Activated T-cell treated with anti-CD3 and anti-CD28 coated beads for 24 hours (primary cell): ENCODE measurements around the gene KCNQ1OT1.

Experiments used
- DNase-seq: peaks from one replicate; pipeline ENCODE4 v3.0.0-alpha.2; 2020; ENCODE audit warnings: low read depth

Gene KCNQ1OT1

DNA sequence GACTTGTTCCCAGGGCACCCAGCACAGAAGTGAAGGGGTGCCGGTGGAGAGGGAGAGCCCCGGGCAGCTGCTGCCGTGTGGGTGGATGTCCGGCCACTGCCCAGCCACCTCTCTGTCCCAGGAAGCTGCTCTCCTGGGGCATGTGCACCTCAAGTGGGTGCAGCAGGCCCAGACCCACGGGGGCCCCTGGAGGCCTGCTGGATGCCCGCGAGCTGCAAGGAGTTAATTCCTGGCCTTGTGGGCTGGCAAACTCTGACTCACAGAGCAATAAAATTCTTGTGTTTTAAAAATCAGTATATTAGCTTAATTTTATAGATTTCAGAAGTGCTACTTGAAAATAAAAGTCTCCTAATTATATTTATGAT is 37.4 kb upstream of the KCNQ1OT1 start:
- no peak for DNase-seq

DNA sequence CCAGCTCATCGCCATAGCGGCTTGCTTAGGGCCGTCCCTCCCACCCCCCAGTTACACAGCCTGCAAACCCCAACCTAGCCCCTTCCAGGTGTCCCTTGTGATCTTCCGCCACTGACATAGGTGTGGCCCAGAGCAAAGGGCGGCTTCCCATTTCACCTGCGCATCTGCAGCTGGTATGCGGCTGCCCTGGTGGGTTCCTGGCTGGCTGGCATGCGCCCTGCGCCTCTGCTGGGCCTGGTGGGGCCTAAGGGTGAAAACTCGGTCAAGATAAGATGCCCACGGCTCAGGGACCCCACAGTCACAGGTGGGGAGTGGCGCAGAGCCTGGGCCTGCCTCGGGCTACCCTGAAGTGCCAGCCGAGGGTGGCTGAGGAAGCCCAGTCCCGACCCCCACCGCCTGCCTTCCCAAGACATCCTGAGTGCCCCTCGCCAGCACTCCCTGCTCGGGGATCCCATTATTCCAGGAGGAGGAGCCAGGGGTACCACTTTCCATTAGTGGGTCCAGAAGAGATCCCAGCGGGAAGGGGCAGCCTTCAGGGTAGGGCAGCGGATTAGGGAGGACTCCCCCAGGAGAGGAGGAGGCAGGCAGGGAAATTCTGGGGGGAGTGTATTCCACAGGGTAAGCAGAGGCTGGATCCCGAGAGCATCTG is 36.9 kb upstream of the KCNQ1OT1 start:
- DNase-seq = no peak

DNA sequence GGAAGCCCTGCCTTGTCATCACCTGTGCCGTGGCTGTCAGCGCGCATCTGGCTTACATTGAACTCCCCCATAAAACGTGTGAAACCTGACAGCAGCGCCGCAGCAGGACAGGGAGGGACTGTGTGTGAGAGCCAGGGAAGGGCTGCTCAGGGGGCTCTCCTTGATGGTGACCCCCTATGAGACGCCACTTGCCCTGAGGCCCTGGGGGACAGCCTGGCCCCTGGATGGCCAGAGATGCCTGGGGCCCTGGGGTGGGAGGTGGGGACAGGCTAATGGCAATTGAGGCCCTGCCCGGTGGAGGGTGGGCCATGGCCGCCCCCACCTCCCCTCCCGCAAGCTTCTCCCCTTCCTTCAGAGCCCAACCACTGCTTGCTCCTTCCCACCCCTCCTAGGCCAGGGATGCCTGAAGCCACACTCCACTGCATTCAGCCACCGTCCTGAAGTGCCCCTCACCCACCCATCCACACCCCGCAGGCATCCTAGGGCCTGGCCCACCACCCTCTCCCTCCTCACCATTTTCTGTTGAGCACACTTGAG is 35.3 kb upstream of the KCNQ1OT1 start:
- DNase-seq = no peak

DNA sequence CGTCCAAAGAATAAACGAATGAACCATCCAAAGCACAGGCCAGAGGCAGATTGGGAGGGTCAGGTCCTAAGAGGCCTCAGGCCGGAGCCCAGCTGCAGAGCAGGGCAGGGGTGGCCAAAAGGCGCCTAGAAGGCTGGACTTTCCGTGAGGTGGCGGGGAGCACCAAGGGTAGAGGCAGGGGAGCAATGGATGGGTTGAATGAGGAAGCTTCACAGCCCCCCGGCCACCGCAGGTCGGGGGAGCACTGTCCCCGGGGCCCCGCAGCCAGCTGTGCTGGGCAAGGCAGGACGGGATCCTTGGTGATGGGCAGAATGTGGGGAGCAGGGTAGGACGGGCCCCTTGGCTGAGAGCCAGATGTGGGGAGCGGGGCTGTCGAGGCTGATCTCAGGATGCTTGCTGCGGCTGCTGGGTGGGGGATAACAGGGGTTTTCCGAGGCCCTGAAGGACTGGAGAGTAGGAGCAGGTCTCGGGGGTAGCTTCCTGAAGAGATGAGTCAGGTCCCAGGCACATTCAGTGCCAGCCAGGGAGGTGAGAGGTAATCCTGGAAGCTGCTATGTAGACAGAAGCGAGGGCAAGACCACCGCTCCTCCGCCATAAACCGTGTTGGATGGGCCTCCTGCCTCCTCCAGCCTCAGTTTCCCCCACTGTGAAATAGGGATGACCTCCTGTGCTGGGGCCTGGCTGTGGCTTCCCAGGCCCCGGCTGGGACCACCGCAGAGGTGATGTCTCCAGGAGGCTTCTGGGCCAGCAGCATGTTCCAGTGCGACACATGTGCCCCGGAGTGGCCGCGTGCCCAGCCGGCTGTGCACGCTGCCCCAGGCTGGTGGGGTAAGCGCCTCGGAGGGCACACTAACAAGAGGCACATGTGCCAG is 34.6 kb upstream of the KCNQ1OT1 start:
- DNase-seq = no peak

DNA sequence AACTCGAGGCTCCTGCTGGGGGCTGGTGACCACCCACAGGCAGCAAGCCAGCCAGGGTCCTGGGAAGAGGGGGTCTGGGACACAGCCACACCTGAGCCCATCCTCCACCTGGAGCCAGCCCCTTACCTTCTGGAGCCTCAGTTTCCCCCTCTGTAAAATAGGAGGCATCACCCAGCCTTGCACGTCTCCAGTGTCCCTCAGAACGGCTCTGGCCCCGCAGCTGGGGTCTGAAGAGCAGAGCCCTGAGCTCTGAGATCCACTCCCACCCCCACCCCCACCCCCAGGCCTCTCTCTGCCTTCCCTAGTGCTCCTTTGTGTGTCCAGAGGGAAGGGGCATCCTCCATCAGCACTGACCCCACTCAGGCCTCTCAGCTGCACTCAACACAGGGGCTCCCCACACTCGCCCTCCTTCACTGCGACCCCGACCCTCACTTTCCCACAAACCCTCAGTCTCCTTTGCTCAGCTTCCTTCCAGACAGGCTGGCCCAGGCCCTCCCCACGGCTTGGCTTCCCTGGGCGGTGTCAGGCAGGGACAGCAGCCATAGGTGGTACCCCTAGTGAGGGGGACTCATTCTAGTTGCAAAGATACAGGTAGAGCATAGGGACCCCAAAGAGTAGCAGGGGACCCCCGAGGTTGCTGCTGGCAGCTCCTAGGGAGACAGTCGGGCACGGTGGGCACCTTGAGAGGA is 33.3 kb upstream of the KCNQ1OT1 start:
- DNase-seq = no peak

DNA sequence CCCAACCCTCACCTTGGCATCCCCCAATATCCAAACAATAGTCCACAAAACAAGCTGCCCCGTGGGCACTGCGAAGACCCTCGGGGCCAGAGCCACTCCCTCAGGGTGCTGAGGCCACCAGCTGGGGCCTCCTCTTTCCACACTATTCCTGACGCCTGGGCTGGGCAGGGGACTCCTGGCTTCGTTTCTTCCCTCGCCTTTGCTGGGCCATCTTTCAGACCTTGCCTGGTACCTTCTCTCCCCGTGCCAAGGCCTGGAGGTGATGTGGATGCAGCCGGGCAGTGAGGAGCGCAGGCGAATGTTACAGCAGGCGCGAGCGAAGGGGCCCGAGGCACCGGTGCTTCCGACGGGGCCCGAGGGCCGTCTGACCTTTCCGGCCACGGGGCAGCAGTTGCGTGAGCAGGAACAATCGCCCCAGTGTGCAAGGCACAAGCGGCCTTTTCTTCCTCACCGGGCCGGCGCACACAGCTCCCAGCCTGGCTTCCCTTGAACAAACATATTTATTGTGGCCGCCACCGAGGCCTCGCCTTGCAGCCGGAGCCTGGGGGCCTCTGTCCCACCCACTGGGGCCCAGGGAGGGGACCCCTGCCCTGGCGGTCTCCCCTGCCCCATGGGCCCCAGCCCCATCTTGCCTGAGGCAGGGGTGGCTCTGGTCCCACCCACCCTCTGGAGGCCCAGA is 32.6 kb upstream of the KCNQ1OT1 start:
- no peak for DNase-seq

DNA sequence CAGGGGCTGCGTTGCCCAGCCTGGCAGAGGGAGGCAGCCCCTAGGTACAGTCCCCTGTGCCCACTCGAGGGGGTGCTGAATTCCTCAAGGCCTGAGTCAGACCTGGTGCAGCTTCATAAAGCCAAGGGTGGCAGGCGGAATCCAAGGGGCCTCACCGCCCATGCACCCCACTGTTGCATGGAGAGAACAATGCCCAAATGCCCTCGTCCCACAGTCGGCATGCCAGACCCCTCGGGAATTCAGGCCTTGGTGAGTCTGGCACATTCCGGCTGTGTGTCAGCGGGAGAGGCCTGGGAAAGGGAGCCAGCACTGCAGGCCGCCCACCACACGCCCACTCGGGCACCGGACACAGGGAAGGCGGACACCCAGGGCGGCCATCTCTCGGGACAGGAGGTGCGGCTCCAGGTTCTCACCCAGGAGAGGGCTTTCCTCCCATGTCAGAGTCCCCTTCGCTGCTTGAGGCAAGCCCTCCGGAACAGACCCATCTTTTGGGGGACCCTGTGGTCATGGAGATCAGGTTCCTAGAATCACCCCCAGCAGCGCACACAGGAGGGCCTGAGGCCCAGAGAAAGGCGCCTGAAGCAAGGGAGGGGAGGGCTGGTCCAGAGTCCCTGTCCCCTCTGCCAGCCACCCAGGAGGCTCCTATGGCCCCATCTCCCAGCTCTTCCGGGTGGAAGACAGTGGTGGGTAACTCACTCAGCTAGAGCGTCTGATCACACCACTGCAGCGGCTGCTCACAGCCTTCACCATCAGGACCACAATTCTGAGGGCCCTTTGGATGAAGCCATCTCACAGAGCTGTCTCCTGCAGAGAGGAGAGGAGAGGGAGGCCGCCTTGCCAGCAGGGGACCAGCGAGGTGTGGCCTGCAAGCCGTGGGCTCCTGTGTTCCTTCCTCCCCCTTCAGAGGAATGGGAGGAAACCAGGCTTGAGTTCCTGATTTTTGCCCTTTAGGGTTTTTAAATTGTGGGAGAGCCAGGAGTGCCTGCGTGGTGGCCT is 31.6 kb upstream of the KCNQ1OT1 start:
- no peak for DNase-seq

DNA sequence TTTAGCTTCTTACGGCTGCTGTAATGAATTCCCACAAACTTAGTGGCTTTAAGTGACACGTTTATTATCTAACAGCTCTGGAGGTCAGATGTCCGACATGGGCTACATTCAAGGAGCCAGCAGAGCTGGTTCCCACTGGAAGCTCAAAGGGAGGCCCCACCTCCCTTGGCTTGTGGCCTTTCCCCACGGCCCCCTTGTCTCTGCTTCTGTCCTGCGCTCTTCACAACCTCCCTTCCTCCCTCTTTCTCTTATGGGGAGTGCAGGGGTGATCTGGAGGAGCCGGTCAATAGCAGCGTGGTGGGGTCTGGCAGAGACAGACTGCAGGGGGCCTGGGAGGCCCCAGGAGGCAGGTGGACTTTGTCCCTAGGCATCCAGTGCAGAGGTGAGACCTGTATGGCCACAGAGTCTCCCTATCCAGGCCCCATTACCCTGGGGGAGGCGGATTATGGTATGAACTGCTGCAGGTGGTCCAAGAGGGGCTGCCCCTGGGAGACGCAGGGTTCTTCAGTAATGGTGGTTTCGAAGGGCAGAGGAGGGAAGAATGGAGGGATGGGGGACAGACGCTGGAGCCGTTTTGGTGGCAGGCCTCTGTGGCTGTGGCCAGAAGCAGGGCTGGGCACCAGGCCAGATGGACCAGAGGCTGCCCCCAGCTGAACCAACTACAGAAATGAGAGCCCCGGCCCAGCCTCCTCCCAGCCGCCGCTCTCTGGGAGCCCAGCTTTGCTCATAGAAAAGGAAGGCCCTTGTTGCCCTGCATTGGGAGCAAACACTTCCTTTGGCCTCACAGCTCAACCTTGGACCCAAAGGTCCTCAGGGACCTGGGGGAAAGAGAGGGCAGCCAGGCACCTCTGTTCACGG is 30.7 kb upstream of the KCNQ1OT1 start:
- no peak for DNase-seq

DNA sequence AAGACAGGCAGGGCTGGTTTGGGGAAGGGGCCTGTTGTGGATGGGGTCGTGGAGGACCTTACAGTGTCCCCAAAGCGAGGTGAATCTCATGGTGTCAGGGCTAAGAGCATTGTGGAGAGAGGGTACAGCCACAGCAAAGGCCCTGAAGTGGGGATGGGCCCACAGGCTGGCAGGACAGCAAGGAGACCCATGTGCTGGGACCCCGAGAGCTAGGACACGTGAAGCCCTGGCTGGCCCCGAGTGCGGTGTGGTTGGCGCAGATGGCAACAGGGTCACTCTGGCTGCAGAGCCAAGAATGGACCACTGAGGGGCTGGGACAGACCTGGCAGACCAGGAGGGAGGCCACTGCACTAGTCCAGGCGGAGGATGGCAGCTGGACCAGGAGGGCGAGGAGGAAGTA is 30.0 kb upstream of the KCNQ1OT1 start:
- no peak for DNase-seq

DNA sequence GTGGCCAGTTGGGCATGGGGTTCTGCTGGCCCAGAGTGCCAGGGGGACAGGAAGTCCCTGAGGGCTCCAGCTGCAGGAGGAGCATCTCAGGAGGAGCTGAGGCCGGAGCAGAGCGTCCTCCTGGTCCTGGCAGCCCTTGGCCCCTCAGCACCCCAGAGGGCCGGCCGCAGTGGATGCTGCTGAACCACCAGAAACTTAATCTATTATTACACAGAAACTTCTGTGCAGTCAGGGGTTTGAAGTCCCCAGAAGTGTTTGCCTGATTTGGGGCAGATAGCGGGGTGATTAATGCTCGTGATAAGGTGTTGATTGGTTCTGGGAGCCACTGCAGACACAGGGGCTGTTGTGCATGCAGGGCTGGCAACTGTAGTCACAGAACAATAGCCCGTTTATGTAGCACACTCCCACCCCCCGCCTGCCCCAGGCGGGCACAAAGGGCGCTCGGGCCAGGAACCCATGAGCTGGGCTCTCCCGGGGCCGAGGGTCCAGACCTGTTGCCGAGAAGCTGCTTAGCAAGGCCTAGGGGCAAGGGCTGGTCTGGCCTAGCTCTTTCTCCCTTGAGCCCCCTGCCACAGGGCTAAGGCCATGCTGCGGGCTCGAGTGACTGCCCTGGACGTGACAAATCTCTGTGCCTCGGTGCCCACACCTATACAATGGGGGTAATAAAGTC is 29.0 kb upstream of the KCNQ1OT1 start:
- DNase-seq = no peak

DNA sequence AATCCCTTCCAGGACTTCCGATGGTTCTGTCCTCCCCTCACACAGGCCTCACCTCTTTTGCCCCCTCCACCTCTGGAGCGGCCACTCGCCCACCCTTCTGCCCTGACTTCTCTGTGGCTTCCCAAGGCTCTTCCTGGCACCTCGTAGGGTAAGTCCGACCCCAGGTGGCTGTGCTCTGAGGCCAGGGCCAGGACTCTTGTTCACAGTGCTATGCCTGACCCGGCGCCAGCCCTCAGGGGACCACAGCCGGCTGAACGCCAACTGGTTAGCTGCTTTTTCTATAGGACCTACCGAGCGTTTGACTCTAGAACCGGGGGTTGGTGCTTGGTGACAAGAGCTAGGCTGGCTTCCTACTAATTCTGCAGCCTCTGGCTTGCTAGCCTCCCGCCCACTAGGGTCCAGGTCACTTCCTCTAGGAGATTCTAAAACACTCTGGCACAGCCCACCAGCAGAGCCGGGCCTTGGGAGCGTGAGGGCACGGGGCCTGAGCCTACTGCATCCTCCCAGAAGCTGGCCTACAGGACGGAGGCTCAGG is 28.4 kb upstream of the KCNQ1OT1 start:
- no peak for DNase-seq

DNA sequence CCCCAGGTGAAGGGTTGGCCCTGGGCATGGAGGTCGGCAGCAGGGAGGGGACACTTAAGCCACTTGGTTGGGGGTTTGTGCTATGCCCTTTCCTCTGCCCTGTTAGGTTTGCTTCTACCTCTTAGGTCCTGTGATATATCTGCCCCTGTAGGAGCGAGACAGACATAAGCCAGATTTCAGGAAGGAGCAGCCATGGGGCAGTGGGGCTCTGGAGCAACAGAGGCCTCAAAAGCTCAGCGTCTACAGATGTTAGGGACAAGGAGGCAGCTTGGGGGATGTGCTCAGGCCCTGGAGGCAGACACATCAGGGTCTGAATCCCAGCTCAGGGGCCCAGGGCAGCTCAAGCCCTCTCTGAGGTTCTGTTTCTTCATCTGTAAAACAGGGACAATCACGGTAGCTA is 27.2 kb upstream of the KCNQ1OT1 start:
- DNase-seq = no peak

DNA sequence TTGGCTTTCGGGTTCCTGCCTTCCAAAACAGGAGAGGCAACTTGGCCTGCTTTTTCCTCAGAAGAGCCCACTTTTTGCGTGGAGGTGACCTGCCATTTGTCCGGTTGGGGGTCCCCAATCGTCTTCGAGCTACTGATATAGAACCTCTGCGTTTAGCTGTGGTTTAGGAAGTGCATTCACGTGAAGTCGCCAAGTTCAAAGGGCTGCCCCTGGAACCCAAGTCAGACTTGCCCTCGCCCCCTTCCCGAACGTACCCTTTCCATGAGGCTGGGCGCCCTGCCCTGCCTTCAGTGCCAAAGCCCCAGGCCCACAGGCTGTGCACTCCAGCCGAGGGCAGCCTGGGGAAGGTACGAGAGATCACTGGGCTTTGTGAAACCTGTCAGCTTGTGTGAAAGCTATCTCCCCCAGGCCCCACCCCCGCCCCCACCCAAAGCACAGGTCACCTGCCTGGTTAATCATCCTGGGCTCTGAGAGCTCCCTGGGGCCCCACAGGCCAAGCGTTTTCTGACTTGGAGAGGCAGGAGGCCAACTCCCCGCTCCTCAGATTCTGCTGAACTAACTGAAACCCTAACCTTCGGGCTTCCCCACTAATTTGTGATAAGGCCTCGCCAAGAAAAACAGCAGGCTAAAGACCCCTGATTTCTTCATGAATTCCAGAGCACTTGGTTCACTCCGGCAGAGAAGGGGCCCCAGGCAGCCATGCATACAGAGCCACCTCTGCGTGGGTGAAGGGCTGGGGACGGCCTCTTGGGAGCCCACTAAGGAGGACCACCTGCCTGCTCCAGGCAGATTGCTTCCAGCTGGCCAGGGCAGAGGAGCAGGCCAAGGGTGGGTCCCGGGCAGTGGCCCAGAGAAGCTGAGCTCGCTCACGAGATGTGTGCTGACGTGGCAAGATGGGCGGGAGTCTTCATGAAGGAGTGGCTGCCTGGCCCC is 25.8 kb upstream of the KCNQ1OT1 start:
- no peak for DNase-seq

DNA sequence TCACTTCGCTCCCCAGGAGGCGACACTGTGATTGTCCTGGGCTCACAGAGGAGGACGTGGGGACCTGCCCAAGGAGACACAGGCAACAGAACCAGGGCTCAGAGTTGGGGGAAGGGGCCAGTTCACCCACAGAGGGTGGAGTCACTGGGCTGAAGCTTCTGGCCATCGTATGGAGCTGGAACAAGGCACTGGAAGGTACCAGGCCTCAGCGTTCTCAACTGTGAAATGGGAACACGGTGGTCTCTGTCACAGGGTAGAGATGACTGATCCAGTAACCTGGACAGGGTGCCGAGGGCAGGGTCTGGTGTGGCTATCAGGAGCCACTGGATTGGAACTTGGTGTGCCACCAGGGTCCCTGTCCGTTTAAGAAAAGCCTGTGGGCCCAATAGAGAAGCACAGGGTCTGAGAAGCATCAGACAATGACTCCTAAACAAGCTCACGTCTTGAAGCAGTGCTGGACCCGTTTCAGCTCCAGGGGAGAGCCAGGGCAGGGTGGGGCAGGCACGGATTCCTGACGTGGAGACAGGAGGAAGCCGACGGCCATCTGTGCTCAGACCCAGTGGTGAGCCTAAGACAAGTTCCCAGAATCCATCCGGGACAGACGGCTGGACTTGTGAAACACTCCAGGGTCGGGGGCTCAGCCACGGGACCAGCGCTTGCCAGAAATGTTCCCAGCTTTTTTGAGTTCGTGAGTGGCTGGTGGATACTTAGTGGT is 25.0 kb upstream of the KCNQ1OT1 start:
- DNase-seq = no peak

DNA sequence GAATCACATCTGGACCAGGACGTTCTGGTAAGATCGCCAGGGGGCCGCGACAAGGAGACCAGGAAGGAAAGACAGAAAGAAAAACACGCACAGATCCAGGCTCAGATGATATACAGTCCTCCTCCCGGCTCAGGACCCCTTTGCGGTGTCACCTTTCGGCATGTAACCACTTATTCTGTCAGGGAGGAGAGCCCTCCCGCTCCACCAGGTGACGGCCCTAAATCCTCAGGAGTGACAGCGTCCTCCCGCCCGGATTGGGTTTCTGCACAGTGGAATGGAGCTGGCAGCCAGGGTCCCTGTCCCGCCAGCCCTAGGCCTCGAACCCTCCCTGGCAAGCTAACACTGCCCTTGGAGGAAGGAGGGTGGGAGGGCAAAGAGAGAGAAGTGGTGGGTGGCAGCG is 24.3 kb upstream of the KCNQ1OT1 start:
- no peak for DNase-seq

DNA sequence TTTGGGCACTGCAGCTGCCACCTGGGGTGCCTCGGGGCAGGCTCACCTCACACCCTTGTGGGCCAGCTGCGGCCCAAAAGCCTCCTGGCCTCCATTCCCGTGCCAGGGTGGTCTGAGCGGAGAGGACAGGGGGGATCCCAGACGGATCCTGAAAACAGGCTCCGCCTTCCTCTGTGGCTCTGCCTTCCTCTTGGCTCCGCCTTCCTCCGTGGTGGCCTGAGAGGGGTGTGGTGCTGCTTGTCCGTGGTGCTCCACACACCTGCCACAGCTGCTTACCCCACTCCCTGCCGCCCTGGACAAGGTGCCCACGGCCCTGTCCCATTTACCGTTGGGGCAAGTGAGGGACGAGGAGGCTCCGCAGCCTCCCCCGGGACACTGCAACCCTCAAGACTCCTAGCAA is 23.2 kb upstream of the KCNQ1OT1 start:
- no peak for DNase-seq

DNA sequence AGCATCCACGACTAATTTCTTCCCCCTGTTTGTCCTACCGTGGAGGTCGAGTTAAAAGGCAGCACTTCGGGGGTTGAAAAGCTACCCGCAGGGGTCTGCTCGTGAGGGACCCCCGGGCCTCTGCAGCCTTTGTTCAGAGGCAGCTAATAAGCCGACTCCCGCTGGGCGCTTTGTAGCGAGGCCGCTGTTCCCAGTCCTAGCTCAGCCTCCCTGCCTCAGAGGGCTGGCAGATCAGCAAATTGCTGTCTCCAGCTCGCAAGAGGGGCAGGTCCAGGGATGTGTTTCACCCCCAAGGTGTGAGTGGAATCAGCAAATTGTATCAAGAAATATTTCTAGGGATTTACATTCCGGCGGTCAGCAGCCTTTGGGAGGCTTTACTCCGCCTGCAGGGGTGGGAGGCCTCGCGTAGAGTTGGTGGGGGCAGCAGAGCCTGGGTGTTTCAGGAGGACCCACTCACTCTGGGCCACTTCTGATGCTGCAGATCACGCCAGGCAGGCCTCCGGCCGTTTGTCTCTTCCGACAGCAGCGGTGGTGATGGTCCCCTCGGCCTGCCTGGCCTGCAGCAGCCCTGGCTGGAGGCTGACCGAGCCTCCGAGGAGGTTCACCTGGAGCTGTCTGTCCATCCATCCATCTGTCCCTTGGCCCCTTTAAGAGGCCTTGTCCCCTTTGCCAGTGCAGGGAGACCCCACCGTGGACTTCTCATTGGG is 21.6 kb upstream of the KCNQ1OT1 start:
- DNase-seq = no peak
